PC-3 (cell line): ENCODE results near the gene MB. TPM values are rescaled to one million over a fixed set of nuclear protein-coding genes. Genes with fewer than 3 reads are reported as not detected.
A peak's percentile ranks its signal among the peaks of the same experiment; 100 is the strongest.

Experiments
- ATAC-seq: fragments of 200-7000 bp; cut with Tn5 transposase; 2 replicates; pipeline ENCODE4 v1.9.1; 2020; ENCODE audit warnings: mild to moderate bottlenecking, moderate library complexity
- BruUV-seq: library from RNA; stranded (reverse); fragments of 400-500 nt; replicated peaks from 2 replicates; lab custom pipeline; 2021; lab: Mats Ljungman, UMichigan
- CTCF ChIA-PET: fragments of 300-600 bp; sonication (Branson Sonifier 250); formaldehyde crosslinking; loops from one replicate; lab custom pipeline; 2022; ENCODE audit warnings: antibody characterized with exemption; lab: Charles Lee
- POLR2A ChIA-PET: fragments of 300-600 bp; sonication (Branson Sonifier 250); formaldehyde crosslinking; loops from one replicate; lab custom pipeline; 2022; ENCODE audit warnings: antibody characterized with exemption; ENCODE audit not compliant: unreplicated experiment; lab: Charles Lee
- DNase-seq: peaks from one replicate; pipeline ENCODE4 v3.0.0-alpha.2; 2015
- H2AFZ ChIP-seq: fragments of 300-600 bp; sonication (generic); 2 replicates; pipeline ENCODE4 v1.6.0; 2016; ENCODE audit warnings: antibody characterized with exemption, low read length
- H3F3A ChIP-seq: fragments of 300-600 bp; sonication (generic); one replicate; pipeline ENCODE4 v1.6.0; 2017; ENCODE audit warnings: antibody characterized with exemption, low read length, control low read depth, mild to moderate bottlenecking; ENCODE audit not compliant: unreplicated experiment
- H3K27ac ChIP-seq: fragments of 300-600 bp; sonication (generic); 2 replicates; pipeline ENCODE4 v1.5.1; 2016; ENCODE audit warnings: mild to moderate bottlenecking, low read length
- H3K27me3 ChIP-seq: fragments of 300-600 bp; sonication (generic); 2 replicates; pipeline ENCODE4 v1.6.1; 2016; ENCODE audit warnings: low read length, mixed read lengths
- H3K36me3 ChIP-seq: fragments of 300-600 bp; sonication (generic); 2 replicates; pipeline ENCODE4 v1.6.1; 2016; ENCODE audit warnings: low read depth, mixed run types, low read length, mixed read lengths
- H3K4me1 ChIP-seq: fragments of 300-600 bp; sonication (generic); 2 replicates; pipeline ENCODE4 v1.5.1; 2016; ENCODE audit warnings: low read length; ENCODE audit not compliant: insufficient read depth
- H3K4me2 ChIP-seq: fragments of 300-600 bp; sonication (generic); 2 replicates; pipeline ENCODE4 v1.6.0; 2016; ENCODE audit warnings: low read length
- H3K4me3 ChIP-seq: fragments of 300-600 bp; sonication (generic); 2 replicates; pipeline ENCODE4 v1.5.1; 2016; ENCODE audit warnings: mild to moderate bottlenecking, low read length, mixed read lengths
- H3K79me2 ChIP-seq: fragments of 300-600 bp; sonication (generic); 2 replicates; pipeline ENCODE4 v1.6.1; 2017; ENCODE audit warnings: low read length, mixed read lengths
- H3K9ac ChIP-seq: fragments of 300-600 bp; sonication (generic); 2 replicates; pipeline ENCODE4 v1.6.0; 2016; ENCODE audit warnings: mild to moderate bottlenecking, low read length
- H3K9me2 ChIP-seq: fragments of 300-600 bp; sonication (generic); replicated peaks from 2 replicates; pipeline ENCODE4 v1.6.1; 2016; ENCODE audit warnings: mixed run types, low read length, mixed read lengths
- H3K9me3 ChIP-seq: fragments of 300-600 bp; sonication (generic); 2 replicates; pipeline ENCODE4 v1.6.1; 2016; ENCODE audit warnings: low read length, mixed read lengths
- H4K20me1 ChIP-seq: fragments of 300-600 bp; sonication (generic); 2 replicates; pipeline ENCODE4 v1.6.1; 2016; ENCODE audit warnings: low read length, mixed read lengths
- CTCF ChIP-seq: fragments of 300-600 bp; sonication (generic); conservative IDR thresholded peaks from 2 replicates; pipeline ENCODE4 v1.5.1; 2017; ENCODE audit warnings: antibody characterized with exemption, low read depth, mild to moderate bottlenecking, low read length
- EZH2 ChIP-seq: fragments of 300-600 bp; sonication (generic); IDR thresholded peaks from one replicate; pipeline ENCODE4 v1.6.1; 2017; ENCODE audit warnings: antibody characterized with exemption, mild to moderate bottlenecking, low read length; ENCODE audit not compliant: unreplicated experiment
- EZH2phosphoT487 ChIP-seq: fragments of 300-600 bp; sonication (generic); IDR thresholded peaks from 2 replicates; pipeline ENCODE4 v1.6.1; 2018; ENCODE audit warnings: mild to moderate bottlenecking, antibody characterized with exemption, low read length, borderline replicate concordance
- intact Hi-C: fragments of 100-400 bp; cut with micrococcal nuclease; formaldehyde crosslinking; loops from 2 replicates; pipeline ENCODE4 v1.9.0; 2023
- total RNA-seq: library from RNA; depleted of rRNA; stranded (reverse); fragments of >200 nt; gene quantifications from 2 replicates; pipeline ENCODE4 v1.2.3, GENCODE V29; 2014

Gene MB
- total RNA-seq, 1 experiment from 2014 or later: 14.6 TPM

DNA sequence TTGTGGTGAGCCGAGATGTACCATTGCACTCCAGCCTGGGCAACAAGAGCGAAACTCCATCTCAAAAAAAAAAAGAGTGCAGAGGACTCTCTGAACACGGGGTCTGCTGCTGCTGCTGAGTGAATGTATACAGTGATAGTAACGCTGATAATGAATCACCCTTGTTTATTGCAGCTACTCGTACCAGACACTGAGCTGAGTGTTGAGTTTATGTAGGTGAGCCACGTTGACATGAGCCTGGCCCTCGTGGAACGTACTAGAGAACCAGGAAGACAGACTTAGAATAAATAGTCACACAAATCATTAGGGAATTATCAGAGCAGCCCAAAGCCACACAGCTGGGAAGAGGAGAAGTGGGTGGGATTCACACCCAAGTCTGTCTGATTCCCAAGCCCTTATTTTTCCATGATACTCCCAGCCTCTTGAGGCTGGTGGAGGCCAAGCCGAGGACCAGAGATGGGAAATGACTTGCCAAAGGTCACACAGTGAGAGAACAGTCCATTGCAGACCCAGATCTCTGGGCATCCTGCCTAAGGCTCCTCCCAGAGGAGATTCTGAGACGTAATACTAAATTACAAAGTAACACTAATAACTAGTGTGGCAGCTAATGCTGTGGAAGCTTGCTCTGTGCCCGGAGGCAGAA lies 34.8 kb downstream of the MB start:
- ATAC-seq (0 out of 2 replicates have a peak, but pooled peaks have one; percentile 20), DNase-seq (no peak)
- Histone ChIP-seq H3K27me3 (no peaks in the 10 kb centered on the region), H3K27ac (no peak overlapping the region), H3K9me3 (no peaks in the 10 kb centered on the region), H3K9me2 (no peaks in the 10 kb centered on the region), H3K4me2 (no peak overlapping the region), H3K4me3 (no peak overlapping the region), H3K79me2 (no peaks in the 10 kb centered on the region), H3F3A (no peaks in the 10 kb centered on the region), H3K9ac (no peak overlapping the region), H3K36me3 (no peaks in the 10 kb centered on the region; the same call in 1 of the 2 replicates), H4K20me1 (no peaks in the 10 kb centered on the region), H2AFZ (no peak overlapping the region), H3K4me1 (peaks cover 11% of the 10 kb centered on the region)
- TF ChIP-seq EZH2phosphoT487 (no peak), EZH2 (no peak), CTCF (no peak)
- CTCF ChIA-PET: interaction anchor here (0.6 kb wide), 1 partner anchor 151 kb away, joined by 3 read pairs; no protein-coding TSS in a partner anchor
- POLR2A ChIA-PET: interaction anchor here (0.6 kb wide), 1 partner anchor 231 kb away, joined by 3 read pairs; no protein-coding TSS in a partner anchor
- intact Hi-C loops: no loop called here
- BruUV-seq: no TSS peak

- Histone ChIP-seq H3K27ac (no peak overlapping the region), H3K4me1 (0 out of 2 replicates have a peak, but pooled peaks cover 3% of the 10 kb centered on the region), H3K9me3 (no peaks in the 10 kb centered on the region), H3K9me2 (no peaks in the 10 kb centered on the region), H3K79me2 (no peaks in the 10 kb centered on the region), H2AFZ (no peak overlapping the region), H3K9ac (no peak overlapping the region), H4K20me1 (no peaks in the 10 kb centered on the region), H3K4me3 (no peak overlapping the region), H3K36me3 (no peaks in the 10 kb centered on the region; the same call in 1 of the 2 replicates), H3K27me3 (no peaks in the 10 kb centered on the region), H3F3A (no peaks in the 10 kb centered on the region), H3K4me2 (no peak overlapping the region)
- DNase-seq: no peak
- intact Hi-C loops: no loop called here
- no peak for ATAC-seq
- POLR2A ChIA-PET: no interaction called here
- CTCF ChIA-PET: no interaction called here
- no peak for TF ChIP-seq EZH2phosphoT487
- no peak for TF ChIP-seq CTCF
- TF ChIP-seq EZH2: no peak
- BruUV-seq: no TSS peak
Measured at GRCh38 chr22:35581023-35581413, 36.1 kb downstream of the MB start.

- no peaks in the 10 kb centered on the region; the same call in 1 of the 2 replicates for H3K36me3 ChIP-seq
- no peak overlapping the region for H3K4me3 ChIP-seq
- no peaks in the 10 kb centered on the region for H3K9me3 ChIP-seq
- H3K9me2 ChIP-seq: no peaks in the 10 kb centered on the region
- no peaks in the 10 kb centered on the region for H3K27me3 ChIP-seq
- no peak for TF ChIP-seq EZH2
- no peak for TF ChIP-seq EZH2phosphoT487
- no peak for TF ChIP-seq CTCF
- ChIA-PET POLR2A (no interaction called here), CTCF (no interaction called here)
- no peak for ATAC-seq
- BruUV-seq: no TSS peak
- no peak for DNase-seq
- H4K20me1 ChIP-seq: no peaks in the 10 kb centered on the region
- no peaks in the 10 kb centered on the region for H3K79me2 ChIP-seq
- H3K4me1 ChIP-seq: 0 out of 2 replicates have a peak, but pooled peaks cover 3% of the 10 kb centered on the region
- H3K4me2 ChIP-seq: no peak overlapping the region
- H3K9ac ChIP-seq: no peak overlapping the region
- H3F3A ChIP-seq: no peaks in the 10 kb centered on the region
- no peak overlapping the region for H2AFZ ChIP-seq
- intact Hi-C loops: no loop called here
- H3K27ac ChIP-seq: no peak overlapping the region
Measured at GRCh38 chr22:35580351-35581022, 36.6 kb downstream of the MB start.
